Retinal pigment epithelial cell (primary cell): ENCODE results near the gene TRIM27.

Experiments
- DNase-seq: peaks from one replicate; pipeline ENCODE4 v3.0.0-alpha.2; 2010; ENCODE audit warnings: low read depth
- H3K4me3 ChIP-seq: 2 replicates; pipeline ENCODE4 v1.5.1; 2011; ENCODE audit warnings: mild to moderate bottlenecking, low read length, control low read depth, moderate library complexity
- TF ChIP-seq, protein P1 (sequence below): conservative IDR thresholded peaks from 2 replicates; pipeline ENCODE4 v1.5.1; 2011; ENCODE audit warnings: low read depth, low read length, control low read depth, inconsistent platforms

Gene TRIM27

DNA sequence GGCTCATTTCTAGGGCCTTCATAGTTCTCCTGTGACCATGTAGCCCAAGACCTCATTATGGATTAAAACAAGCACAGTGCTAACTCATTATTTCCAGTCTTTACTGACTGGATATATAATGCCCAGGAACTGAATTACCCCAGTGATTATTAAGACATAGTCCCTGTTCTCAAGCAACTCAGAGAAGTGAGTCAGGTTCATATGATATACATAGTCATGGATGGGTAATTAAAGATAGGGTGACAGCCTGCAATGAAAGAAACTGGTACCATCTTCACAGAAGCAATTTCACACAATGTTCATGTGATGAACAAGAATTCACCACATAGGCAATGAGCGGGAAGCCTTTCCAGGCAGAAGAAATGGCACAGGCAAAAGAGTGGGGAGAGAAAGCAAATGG, 3.5 kb downstream of the TRIM27 start:
- DNase-seq, result no peak
- TF ChIP-seq, protein P1, sequence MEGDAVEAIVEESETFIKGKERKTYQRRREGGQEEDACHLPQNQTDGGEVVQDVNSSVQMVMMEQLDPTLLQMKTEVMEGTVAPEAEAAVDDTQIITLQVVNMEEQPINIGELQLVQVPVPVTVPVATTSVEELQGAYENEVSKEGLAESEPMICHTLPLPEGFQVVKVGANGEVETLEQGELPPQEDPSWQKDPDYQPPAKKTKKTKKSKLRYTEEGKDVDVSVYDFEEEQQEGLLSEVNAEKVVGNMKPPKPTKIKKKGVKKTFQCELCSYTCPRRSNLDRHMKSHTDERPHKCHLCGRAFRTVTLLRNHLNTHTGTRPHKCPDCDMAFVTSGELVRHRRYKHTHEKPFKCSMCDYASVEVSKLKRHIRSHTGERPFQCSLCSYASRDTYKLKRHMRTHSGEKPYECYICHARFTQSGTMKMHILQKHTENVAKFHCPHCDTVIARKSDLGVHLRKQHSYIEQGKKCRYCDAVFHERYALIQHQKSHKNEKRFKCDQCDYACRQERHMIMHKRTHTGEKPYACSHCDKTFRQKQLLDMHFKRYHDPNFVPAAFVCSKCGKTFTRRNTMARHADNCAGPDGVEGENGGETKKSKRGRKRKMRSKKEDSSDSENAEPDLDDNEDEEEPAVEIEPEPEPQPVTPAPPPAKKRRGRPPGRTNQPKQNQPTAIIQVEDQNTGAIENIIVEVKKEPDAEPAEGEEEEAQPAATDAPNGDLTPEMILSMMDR, result no peak
- no peak overlapping the region for H3K4me3 ChIP-seq

DNA sequence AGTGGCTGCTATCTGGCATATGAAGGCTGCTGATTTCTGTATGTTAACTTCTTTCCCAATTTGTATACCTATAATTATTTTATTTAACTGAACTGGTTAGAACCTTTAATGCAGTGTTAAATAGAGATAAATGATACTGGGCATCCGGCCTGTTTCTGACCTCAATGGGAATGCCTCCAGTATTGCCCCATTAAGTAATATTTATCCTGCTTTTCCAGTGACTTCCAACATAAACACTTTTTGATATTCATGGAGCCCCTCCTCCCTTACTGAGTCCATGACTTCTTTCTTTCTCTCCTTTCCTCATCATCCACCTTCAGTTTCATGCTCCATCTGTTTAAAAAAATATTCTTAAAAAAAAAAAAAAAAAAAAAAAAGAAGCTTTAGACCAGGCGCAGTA, 8.8 kb downstream of the TRIM27 start:
- TF ChIP-seq, protein P1, result no peak
- no peak overlapping the region for H3K4me3 ChIP-seq
- no peak for DNase-seq

DNA sequence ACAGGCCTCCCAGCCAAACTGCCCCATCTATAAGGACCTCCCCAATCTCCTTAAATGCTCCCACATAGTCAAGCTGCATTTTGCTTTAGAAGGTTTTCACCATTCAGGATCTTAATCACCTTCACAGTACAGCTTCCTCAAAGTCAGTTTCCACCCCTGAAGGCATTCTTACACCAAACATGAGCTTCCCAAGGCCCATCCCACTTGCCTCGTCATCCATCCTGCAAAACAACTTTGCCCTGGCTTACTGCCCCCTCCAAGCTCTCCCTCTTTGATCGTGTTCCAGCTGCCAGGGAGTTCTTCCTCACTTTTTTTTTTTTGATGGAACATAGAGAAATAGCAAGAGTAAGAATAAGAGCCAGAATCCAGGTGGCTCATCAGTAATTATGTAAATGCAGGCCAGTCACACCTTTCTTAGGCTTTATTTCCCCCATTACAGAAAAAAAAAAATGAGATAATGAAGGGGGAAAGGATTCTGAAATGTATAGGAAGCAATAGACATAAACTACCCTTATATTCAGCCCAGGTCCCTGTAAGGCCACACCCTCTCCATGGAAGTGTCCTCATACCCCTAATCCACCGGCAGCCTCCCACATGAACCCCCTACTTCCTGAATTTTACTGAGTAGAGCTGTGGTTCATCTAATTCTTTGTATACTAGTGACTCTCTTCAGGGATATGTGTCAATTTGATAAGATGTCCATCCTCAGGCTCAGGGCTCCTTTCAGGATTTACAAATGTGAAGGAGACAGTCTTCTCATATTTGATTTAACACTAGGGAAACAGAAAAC, 12.7 kb downstream of the TRIM27 start:
- DNase-seq, result no peak
- TF ChIP-seq, protein P1, result no peak

DNA sequence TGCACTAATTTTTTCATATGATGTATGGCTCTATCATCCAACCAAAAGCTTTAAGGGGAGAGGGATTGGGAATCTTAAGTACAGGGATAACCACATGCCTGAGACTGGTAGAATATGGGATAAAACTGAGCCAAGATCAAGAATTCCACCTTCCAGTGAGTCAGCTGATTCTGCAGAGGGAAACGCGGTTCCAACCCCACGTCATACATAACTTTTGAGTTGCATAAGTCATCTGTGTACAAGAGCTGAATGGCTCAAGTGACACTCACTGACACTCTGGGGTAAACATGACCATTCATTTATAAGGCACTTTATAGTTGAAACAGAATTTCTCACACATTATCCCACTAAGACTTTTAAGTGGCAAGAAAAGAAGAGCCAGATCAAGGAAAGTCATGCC, 16.4 kb downstream of the TRIM27 start:
- peak; percentile 36 for DNase-seq
- no peak overlapping the region for H3K4me3 ChIP-seq
- TF ChIP-seq, protein P1, result no peak

More for the DNA sequence above, 12.7 kb downstream of the TRIM27 start:
- H3K4me3 ChIP-seq, result no peak overlapping the region

DNA sequence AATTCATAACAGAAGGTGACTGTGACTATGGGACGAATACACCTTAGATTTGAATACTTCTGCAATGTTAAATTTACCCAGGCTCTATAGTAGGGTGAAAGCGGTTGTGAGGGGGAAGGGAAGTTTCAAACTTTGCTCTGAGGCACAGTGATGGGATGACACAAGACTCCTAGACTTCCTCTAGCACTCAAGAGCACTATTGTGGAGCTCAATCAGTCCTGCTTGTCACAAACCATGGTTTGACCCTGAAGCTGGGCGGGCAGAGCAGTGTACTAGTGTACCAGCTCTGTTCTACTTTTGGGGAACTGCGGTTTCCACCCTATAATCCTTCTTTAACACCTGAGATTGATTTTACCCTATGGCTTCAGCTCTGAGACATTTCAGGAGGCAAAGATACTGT, 17.1 kb downstream of the TRIM27 start:
- H3K4me3 ChIP-seq, result no peak overlapping the region
- no peak for DNase-seq
- TF ChIP-seq, protein P1, result no peak

DNA sequence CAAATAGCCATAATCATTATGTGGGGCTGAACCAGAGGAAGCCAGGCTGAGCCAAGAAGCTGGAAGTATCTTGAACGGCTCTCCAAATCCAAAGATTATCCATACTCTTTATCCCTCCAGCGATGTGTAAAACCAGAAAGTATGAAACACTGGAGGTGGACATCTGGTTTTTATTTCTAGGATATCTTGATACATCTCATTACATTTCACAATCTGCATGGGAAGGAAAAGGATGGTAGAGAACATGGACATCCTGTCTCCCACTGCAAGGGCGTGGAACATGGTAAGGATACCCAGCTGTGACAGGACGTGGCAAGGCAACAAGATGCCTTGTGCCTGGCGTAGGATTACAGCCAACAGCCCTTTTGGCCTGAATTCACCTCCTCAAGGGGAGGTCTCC, 20.1 kb downstream of the TRIM27 start:
- TF ChIP-seq, protein P1, result no peak
- H3K4me3 ChIP-seq, result no peak overlapping the region
- DNase-seq, result no peak

DNA sequence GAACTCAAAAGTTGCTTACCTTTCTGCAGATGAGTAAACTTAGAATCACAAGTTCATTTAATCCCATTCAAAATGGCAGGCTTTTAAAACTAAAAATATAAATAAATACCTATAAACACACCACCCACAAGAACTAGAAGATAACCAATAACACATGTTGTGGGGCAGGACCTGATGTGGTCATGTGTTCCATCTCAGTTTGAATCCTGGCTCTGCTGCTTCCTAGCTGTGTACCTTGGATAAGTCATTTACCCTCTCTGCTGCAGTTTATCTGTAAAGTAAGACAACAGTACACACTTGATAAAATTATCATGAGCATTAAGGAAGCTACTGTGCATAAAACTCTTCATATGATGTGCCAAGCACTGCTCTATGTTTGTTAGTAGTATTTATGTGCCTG, 22.0 kb downstream of the TRIM27 start:
- no peak overlapping the region for H3K4me3 ChIP-seq
- TF ChIP-seq, protein P1, result no peak
- DNase-seq, result no peak
